Measurements from ENCODE around the gene FOXG1. TPM values are rescaled to one million over a fixed set of nuclear protein-coding genes. Genes with fewer than 3 reads are reported as not detected.
A peak's percentile ranks its signal among the peaks of the same experiment; 100 is the strongest.

FOXG1 gene
- polyA plus RNA-seq, 2 of the 4 experiments (the other 2 are of a cell fraction) = 0.01 to 0.10 TPM

DNA sequence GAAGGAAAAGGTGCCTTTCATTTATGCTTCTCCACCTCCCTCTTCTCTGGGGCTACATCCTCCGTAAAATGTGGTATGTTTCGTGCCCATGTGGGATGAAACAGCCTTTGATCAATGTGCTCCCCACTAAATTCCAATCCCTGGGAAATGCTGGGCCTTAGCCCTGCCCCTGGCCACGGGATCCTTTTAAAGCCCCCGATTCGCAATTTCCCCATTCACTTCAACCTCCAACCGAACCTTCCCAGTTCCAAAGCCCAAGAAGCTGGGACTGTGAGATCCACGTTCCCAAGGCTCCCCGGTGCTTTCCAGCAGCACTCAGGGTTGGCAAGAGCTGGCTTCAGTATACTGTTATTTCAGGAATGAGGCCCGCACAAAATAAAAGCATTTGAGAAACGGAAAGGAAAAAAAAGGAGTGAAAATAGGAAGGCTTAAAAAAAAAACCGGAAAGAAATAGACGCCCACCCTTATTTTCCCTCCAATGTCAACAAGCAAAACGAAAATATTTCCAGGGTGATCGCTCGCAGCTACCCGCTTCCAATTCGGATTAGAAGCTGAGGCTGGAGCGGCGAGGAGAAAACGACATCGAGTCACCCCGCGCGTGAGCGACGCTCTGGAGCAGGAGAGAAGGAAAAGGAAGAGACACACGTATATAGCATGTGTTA lies 1.3 kb upstream of the FOXG1 start:
- ChIA-PET CTCF (interaction anchor here (0.7 to 2.2 kb wide), 7 partner anchors 9 to 1450 kb away, joined by 3 to 9 read pairs (median 4); no protein-coding TSS in a partner anchor), POLR2A (no interaction called here)
- Histone ChIP-seq H3K9me3 (no peaks in the 10 kb centered on the region), H3K4me3 (peak overlapping the region; percentile 40; the same call in 2 of the 3 replicates), H3K27ac (peak overlapping the region; percentile 16 to 57; a peak in 2 of 6 replicates), H3K4me1 (no peaks in the 10 kb centered on the region), H3K4me2 (peak overlapping the region; percentile 71)
- FAIRE-seq = no peak
- ATAC-seq = peak in 1 of 2 experiments; percentile 18; a peak in 1 of 6 replicates
- no peak for DNase-seq (ENCODE audit: low read depth in 1 of 2, low spot score in 1 of 2)
- WGBS (ENCODE audit: missing lambda C conversion rate) = 59% methylated on average over 27 of the region's 27 CpGs
- TF ChIP-seq POLR2AphosphoS2 (conservative IDR thresholded peaks at IDR 0.05; ENCODE audit: low read length) = no peak
- no peak for TF ChIP-seq HOXB5 (CRISPR knock-in tag; IDR thresholded peaks at IDR 0.05)
- TF ChIP-seq ZC3H11A (IDR thresholded peaks at IDR 0.05) = no peak
- no peak for TF ChIP-seq HEYL (CRISPR knock-in tag; IDR thresholded peaks at IDR 0.05)
- TF ChIP-seq, protein P1, sequence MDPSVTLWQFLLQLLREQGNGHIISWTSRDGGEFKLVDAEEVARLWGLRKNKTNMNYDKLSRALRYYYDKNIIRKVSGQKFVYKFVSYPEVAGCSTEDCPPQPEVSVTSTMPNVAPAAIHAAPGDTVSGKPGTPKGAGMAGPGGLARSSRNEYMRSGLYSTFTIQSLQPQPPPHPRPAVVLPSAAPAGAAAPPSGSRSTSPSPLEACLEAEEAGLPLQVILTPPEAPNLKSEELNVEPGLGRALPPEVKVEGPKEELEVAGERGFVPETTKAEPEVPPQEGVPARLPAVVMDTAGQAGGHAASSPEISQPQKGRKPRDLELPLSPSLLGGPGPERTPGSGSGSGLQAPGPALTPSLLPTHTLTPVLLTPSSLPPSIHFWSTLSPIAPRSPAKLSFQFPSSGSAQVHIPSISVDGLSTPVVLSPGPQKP (IDR thresholded peaks at IDR 0.05; ENCODE audit: low read depth, low read length) = no peak
- no peak for TF ChIP-seq NFE2L2 (conservative IDR thresholded peaks at IDR 0.05; ENCODE audit: low read length)
- no peak for TF ChIP-seq RAD21 (conservative IDR thresholded peaks at IDR 0.05 in 1 of 2, IDR thresholded peaks at IDR 0.05 in 1 of 2)
- TF ChIP-seq, protein P2, sequence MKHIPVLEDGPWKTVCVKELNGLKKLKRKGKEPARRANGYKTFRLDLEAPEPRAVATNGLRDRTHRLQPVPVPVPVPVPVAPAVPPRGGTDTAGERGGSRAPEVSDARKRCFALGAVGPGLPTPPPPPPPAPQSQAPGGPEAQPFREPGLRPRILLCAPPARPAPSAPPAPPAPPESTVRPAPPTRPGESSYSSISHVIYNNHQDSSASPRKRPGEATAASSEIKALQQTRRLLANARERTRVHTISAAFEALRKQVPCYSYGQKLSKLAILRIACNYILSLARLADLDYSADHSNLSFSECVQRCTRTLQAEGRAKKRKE (CRISPR knock-in tag; IDR thresholded peaks at IDR 0.05; ENCODE audit: low read depth) = no peak
- no peak for TF ChIP-seq JUN (IDR thresholded peaks at IDR 0.05)
- TF ChIP-seq ZSCAN20 (CRISPR knock-in tag; IDR thresholded peaks at IDR 0.05) = no peak
- TF ChIP-seq FOXS1 (CRISPR knock-in tag; IDR thresholded peaks at IDR 0.05) = no peak
- no peak for TF ChIP-seq RFX5 (IDR thresholded peaks at IDR 0.05)
- TF ChIP-seq EP300 (IDR thresholded peaks at IDR 0.05) = no peak
- no peak for TF ChIP-seq TFCP2L1 (CRISPR knock-in tag; IDR thresholded peaks at IDR 0.05)

DNA sequence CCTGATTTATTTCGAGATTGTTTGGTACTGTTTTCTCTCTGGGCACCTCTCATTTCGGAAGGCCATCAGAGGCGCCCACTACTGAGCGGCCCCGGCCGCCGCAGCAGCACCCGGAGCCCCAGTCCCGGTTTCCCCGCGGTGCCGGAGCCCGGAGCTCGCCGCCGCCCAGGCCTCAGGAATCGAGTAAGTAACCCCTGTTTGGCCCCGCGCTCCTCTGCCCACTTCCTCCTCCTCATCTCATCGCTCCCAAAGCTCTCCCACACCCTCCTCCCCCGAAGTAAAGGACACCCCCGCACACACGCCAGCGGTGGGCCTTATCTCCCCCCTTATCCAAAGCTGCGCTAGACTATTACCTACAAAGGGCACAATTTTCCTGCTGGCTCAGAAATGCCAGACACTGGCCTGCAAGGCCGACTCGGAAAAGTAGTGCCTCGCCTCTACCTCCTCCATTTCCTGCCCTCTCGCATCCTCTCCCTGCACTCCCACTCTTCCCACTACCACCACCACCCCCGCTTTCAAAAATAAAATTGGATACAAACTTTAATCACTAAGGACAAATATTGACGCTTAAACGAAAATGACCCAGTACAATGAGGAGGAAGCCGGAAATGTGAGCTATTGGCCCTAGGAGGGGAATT lies 637 bp upstream of the FOXG1 start:
- WGBS (ENCODE audit: missing lambda C conversion rate) = 66% methylated on average over 32 of the region's 33 CpGs
- H3K4me1 ChIP-seq = no peaks in the 10 kb centered on the region
- TF ChIP-seq EP300 (IDR thresholded peaks at IDR 0.05) (no peak), SREBF2 (IDR thresholded peaks at IDR 0.05) (no peak)
- TF ChIP-seq, protein P3, sequence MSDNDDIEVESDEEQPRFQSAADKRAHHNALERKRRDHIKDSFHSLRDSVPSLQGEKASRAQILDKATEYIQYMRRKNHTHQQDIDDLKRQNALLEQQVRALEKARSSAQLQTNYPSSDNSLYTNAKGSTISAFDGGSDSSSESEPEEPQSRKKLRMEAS (IDR thresholded peaks at IDR 0.05) = no peak
- peak overlapping the region; percentile 71 for H3K4me2 ChIP-seq
- POLR2A ChIA-PET = no interaction called here
- CTCF ChIA-PET = interaction anchor here (0.8 to 2.2 kb wide), 4 partner anchors 8 to 15 kb away, joined by 3 to 9 read pairs (median 4); no protein-coding TSS in a partner anchor
- peak; percentile 55 to 59 for ATAC-seq
- DNase-seq (ENCODE audit: low read depth in 1 of 2, low spot score in 1 of 2) = no peak
- H3K27ac ChIP-seq = peak overlapping the region; percentile 16 to 57; a peak in 3 of 6 replicates
- no peaks in the 10 kb centered on the region for H3K9me3 ChIP-seq
- peak overlapping the region; percentile 40 for H3K4me3 ChIP-seq
- no peak for FAIRE-seq

DNA sequence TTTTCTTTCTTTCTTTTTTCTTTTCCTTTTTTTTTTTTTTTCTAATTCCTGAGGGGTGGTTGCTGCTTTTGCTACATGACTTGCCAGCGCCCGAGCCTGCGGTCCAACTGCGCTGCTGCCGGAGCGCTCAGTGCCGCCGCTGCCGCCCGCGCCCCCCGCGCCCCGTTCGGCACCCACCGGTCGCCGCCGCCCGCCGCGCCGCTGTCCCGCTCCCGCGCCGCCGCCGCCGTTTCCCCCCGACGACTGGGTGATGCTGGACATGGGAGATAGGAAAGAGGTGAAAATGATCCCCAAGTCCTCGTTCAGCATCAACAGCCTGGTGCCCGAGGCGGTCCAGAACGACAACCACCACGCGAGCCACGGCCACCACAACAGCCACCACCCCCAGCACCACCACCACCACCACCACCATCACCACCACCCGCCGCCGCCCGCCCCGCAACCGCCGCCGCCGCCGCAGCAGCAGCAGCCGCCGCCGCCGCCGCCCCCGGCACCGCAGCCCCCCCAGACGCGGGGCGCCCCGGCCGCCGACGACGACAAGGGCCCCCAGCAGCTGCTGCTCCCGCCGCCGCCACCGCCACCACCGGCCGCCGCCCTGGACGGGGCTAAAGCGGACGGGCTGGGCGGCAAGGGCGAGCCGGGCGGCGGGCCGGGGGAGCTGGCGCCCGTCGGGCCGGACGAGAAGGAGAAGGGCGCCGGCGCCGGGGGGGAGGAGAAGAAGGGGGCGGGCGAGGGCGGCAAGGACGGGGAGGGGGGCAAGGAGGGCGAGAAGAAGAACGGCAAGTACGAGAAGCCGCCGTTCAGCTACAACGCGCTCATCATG lies 654 bp downstream of the FOXG1 start:
- 57% methylated on average over 23 of the region's 100 CpGs for WGBS (ENCODE audit: missing lambda C conversion rate)
- ChIA-PET CTCF (interaction anchor here (1.2 kb wide), 1 partner anchor 14 kb away, joined by 4 read pairs; no protein-coding TSS in a partner anchor), POLR2A (no interaction called here)
- TF ChIP-seq HOXB5 (CRISPR knock-in tag; IDR thresholded peaks at IDR 0.05) (no peak), PHF8 (IDR thresholded peaks at IDR 0.05; ENCODE audit: borderline replicate concordance, low read depth) (no peak), EHF (CRISPR knock-in tag; IDR thresholded peaks at IDR 0.05) (no peak), ZFP36 (IDR thresholded peaks at IDR 0.05; ENCODE audit: borderline replicate concordance, partially characterized antibody) (no peak), HEYL (CRISPR knock-in tag; IDR thresholded peaks at IDR 0.05) (no peak)
- TF ChIP-seq, protein P4, sequence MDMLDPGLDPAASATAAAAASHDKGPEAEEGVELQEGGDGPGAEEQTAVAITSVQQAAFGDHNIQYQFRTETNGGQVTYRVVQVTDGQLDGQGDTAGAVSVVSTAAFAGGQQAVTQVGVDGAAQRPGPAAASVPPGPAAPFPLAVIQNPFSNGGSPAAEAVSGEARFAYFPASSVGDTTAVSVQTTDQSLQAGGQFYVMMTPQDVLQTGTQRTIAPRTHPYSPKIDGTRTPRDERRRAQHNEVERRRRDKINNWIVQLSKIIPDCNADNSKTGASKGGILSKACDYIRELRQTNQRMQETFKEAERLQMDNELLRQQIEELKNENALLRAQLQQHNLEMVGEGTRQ (IDR thresholded peaks at IDR 0.05) = no peak
- DNase-seq (ENCODE audit: low read depth in 1 of 2, low spot score in 1 of 2) (no peak), ATAC-seq (no peak), FAIRE-seq (no peak)
- Histone ChIP-seq H3K4me1 (no peaks in the 10 kb centered on the region), H3K9me3 (no peaks in the 10 kb centered on the region), H3K4me2 (peak overlapping the region; percentile 71), H3K27ac (no peak overlapping the region), H3K4me3 (peak overlapping the region; percentile 40)
